HEK293 (cell line): ENCODE measurements around the gene IL1B.

Source experiments
- CTCF ChIA-PET: fragments of 350-600 bp; formaldehyde crosslinking; extraction: SDS; loops from one replicate; lab custom pipeline; 2021; ENCODE audit warnings: antibody characterized with exemption; lab: Yijun Ruan, JAX
- POLR2A ChIA-PET: fragments of 300-600 bp; formaldehyde crosslinking; extraction: SDS; loops from one replicate; lab custom pipeline; 2020; ENCODE audit warnings: antibody characterized with exemption, inconsistent platforms; lab: Yijun Ruan, JAX
- H3K27ac ChIP-seq: fragments of 200-500 bp; sonication (Bioruptor generic); 2 replicates; pipeline ENCODE4 v1.5.1; 2014; ENCODE audit warnings: low read depth, low read length, control low read depth, inconsistent platforms; ENCODE audit errors: extremely low read depth
- H3K36me3 ChIP-seq, 2 experiments: fragments of 200-500 bp in 1 of 2; sonication (Bioruptor generic) in 1 of 2; 1 replicate in 1 of 2; 2 replicates in 1 of 2; pipeline ENCODE4 v1.5.1; 2014 to 2017; ENCODE audit warnings: inconsistent platforms in 2 of 2, low read length in 2 of 2; ENCODE audit not compliant: control insufficient read depth in 2 of 2, insufficient read depth in 1 of 2
- H3K4me1 ChIP-seq: fragments of 200-500 bp; sonication (Bioruptor generic); 2 replicates; pipeline ENCODE4 v1.5.1; 2014; ENCODE audit warnings: mild to moderate bottlenecking, low read length, inconsistent platforms; ENCODE audit not compliant: control insufficient read depth, insufficient read depth
- H3K4me3 ChIP-seq: 2 replicates; pipeline ENCODE4 v1.5.1; 2011; ENCODE audit warnings: low read depth, mild to moderate bottlenecking, control low read depth, low read length, moderate library complexity
- H3K9me3 ChIP-seq: fragments of 200-500 bp; sonication (Bioruptor generic); 2 replicates; pipeline ENCODE4 v1.5.1; 2014; ENCODE audit warnings: low read depth, low read length, inconsistent platforms; ENCODE audit not compliant: control insufficient read depth, insufficient read depth
- GLIS1 ChIP-seq: fragments of 450-650 bp; formaldehyde crosslinking; IDR thresholded peaks from 2 replicates; pipeline ENCODE4 v1.5.1; 2016; ENCODE audit warnings: missing biosample characterization, missing genetic modification characterization
- IKZF3 ChIP-seq: fragments of 450-650 bp; IDR thresholded peaks from 2 replicates; pipeline ENCODE4 v1.5.0; 2018; ENCODE audit warnings: missing biosample characterization, mild to moderate bottlenecking, missing genetic modification characterization, moderate library complexity
- SALL2 ChIP-seq: fragments of 450-650 bp; formaldehyde crosslinking; IDR thresholded peaks from 2 replicates; pipeline ENCODE4 v1.5.0; 2017; ENCODE audit warnings: missing biosample characterization, mild to moderate bottlenecking, missing genetic modification characterization, borderline replicate concordance
- ZBTB17 ChIP-seq: fragments of 450-650 bp; formaldehyde crosslinking; IDR thresholded peaks from 2 replicates; pipeline ENCODE4 v1.5.1; 2016; ENCODE audit warnings: missing biosample characterization, missing genetic modification characterization
- ZBTB7A ChIP-seq: fragments of 450-650 bp; formaldehyde crosslinking; IDR thresholded peaks from 2 replicates; pipeline ENCODE4 v1.5.1; 2016; ENCODE audit warnings: low read depth, missing biosample characterization, missing genetic modification characterization
- ZFP37 ChIP-seq: fragments of 450-650 bp; formaldehyde crosslinking; IDR thresholded peaks from 2 replicates; pipeline ENCODE4 v1.5.1; 2016; ENCODE audit warnings: missing biosample characterization, missing genetic modification characterization
- ZIC2 ChIP-seq: fragments of 450-650 bp; formaldehyde crosslinking; IDR thresholded peaks from 2 replicates; pipeline ENCODE4 v1.5.1; 2016; ENCODE audit warnings: missing biosample characterization, missing genetic modification characterization
- ZNF175 ChIP-seq: fragments of 450-650 bp; formaldehyde crosslinking; IDR thresholded peaks from 2 replicates; pipeline ENCODE4 v1.5.1; 2016; ENCODE audit warnings: missing biosample characterization, missing genetic modification characterization
- ZNF24 ChIP-seq: fragments of 450-650 bp; formaldehyde crosslinking; IDR thresholded peaks from 2 replicates; pipeline ENCODE4 v1.5.1; 2016; ENCODE audit warnings: missing biosample characterization, missing genetic modification characterization
- ZNF266 ChIP-seq: fragments of 450-650 bp; formaldehyde crosslinking; IDR thresholded peaks from 2 replicates; pipeline ENCODE4 v1.5.1; 2016; ENCODE audit warnings: missing biosample characterization, missing genetic modification characterization, low read depth
- ZNF335 ChIP-seq: fragments of 450-650 bp; formaldehyde crosslinking; conservative IDR thresholded peaks from 2 replicates; pipeline ENCODE4 v1.5.1; 2016; ENCODE audit warnings: missing biosample characterization, missing genetic modification characterization
- ZNF404 ChIP-seq: fragments of 450-650 bp; formaldehyde crosslinking; IDR thresholded peaks from 2 replicates; pipeline ENCODE4 v1.5.1; 2017; ENCODE audit warnings: missing biosample characterization, missing genetic modification characterization
- ZNF423 ChIP-seq: fragments of 450-650 bp; formaldehyde crosslinking; IDR thresholded peaks from 2 replicates; pipeline ENCODE4 v1.5.1; 2016; ENCODE audit warnings: missing biosample characterization, missing genetic modification characterization
- ZNF426 ChIP-seq: fragments of 450-650 bp; formaldehyde crosslinking; IDR thresholded peaks from 2 replicates; pipeline ENCODE4 v1.5.1; 2017; ENCODE audit warnings: missing biosample characterization, missing genetic modification characterization, mild to moderate bottlenecking, inconsistent platforms, moderate library complexity
- ZNF473 ChIP-seq: fragments of 450-650 bp; formaldehyde crosslinking; IDR thresholded peaks from 2 replicates; pipeline ENCODE4 v1.5.1; 2017; ENCODE audit warnings: missing biosample characterization, missing genetic modification characterization
- ZNF530 ChIP-seq: fragments of 450-650 bp; formaldehyde crosslinking; IDR thresholded peaks from 2 replicates; pipeline ENCODE4 v1.5.1; 2016; ENCODE audit warnings: low read depth, missing biosample characterization, missing genetic modification characterization
- ZNF548 ChIP-seq: fragments of 450-650 bp; formaldehyde crosslinking; IDR thresholded peaks from 2 replicates; pipeline ENCODE4 v1.5.1; 2016; ENCODE audit warnings: missing biosample characterization, missing genetic modification characterization
- ZNF560 ChIP-seq: fragments of 450-650 bp; formaldehyde crosslinking; IDR thresholded peaks from 2 replicates; pipeline ENCODE4 v1.5.1; 2017; ENCODE audit warnings: missing biosample characterization, missing genetic modification characterization, borderline replicate concordance
- ZNF585B ChIP-seq: fragments of 450-650 bp; formaldehyde crosslinking; IDR thresholded peaks from 2 replicates; pipeline ENCODE4 v1.5.1; 2016; ENCODE audit warnings: missing biosample characterization, missing genetic modification characterization
- ZNF624 ChIP-seq: fragments of 450-650 bp; formaldehyde crosslinking; IDR thresholded peaks from 2 replicates; pipeline ENCODE4 v1.5.1; 2017; ENCODE audit warnings: missing biosample characterization, missing genetic modification characterization
- ZNF654 ChIP-seq: fragments of 450-650 bp; formaldehyde crosslinking; IDR thresholded peaks from 2 replicates; pipeline ENCODE4 v1.5.1; 2016; ENCODE audit warnings: low read depth, missing biosample characterization, missing genetic modification characterization
- ZNF707 ChIP-seq: fragments of 450-650 bp; formaldehyde crosslinking; IDR thresholded peaks from 2 replicates; pipeline ENCODE4 v1.5.1; 2016; ENCODE audit warnings: missing biosample characterization, missing genetic modification characterization
- ZNF747 ChIP-seq: fragments of 450-650 bp; formaldehyde crosslinking; IDR thresholded peaks from 2 replicates; pipeline ENCODE4 v1.5.1; 2016; ENCODE audit warnings: missing biosample characterization, missing genetic modification characterization
- ZSCAN16 ChIP-seq: fragments of 450-650 bp; formaldehyde crosslinking; IDR thresholded peaks from 2 replicates; pipeline ENCODE4 v1.5.1; 2016; ENCODE audit warnings: missing biosample characterization, missing genetic modification characterization
- TF ChIP-seq, protein P1 (sequence below): fragments of 450-650 bp; formaldehyde crosslinking; IDR thresholded peaks from 2 replicates; pipeline ENCODE4 v1.5.1; 2016; ENCODE audit warnings: missing biosample characterization, missing genetic modification characterization
- TF ChIP-seq, protein P2 (sequence below): fragments of 450-650 bp; formaldehyde crosslinking; IDR thresholded peaks from 2 replicates; pipeline ENCODE4 v1.5.1; 2017; ENCODE audit warnings: missing biosample characterization, missing genetic modification characterization
- TF ChIP-seq, protein P3 (sequence below): fragments of 450-650 bp; formaldehyde crosslinking; IDR thresholded peaks from 2 replicates; pipeline ENCODE4 v1.5.1; 2016; ENCODE audit warnings: missing biosample characterization, missing genetic modification characterization
- TF ChIP-seq, protein P4 (sequence below): fragments of 450-650 bp; formaldehyde crosslinking; IDR thresholded peaks from 2 replicates; pipeline ENCODE4 v1.5.1; 2016; ENCODE audit warnings: missing biosample characterization, missing genetic modification characterization

IL1B gene

DNA sequence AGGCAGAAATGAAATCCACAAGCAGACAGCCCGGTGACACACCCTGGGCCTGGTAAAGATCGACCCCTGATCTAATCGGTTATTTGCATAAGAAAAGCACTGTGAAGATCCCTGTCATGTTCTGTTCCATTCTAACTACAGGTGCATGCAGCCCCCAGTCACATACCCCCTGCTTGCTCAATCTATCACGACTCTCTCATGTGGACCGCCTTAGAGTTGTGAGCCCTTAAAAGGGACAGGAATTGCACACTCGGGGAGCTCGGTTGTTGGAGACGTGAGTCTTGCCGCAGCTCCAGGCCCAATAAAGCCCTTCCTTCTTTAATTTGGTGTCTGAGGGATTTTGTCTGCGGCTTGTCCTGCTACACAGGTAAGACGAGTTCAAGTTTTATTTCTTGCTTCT lies 13.4 kb upstream of the IL1B start:
- no peaks in the 10 kb centered on the region for H3K4me1 ChIP-seq
- TF ChIP-seq ZNF473 (tag by site-specific recombination) (no peak), ZFP37 (tag by site-specific recombination) (no peak), ZNF423 (no peak), ZNF624 (tag by site-specific recombination) (no peak), IKZF3 (no peak), ZNF707 (tag by site-specific recombination) (no peak), ZNF530 (tag by site-specific recombination) (no peak), ZNF654 (tag by site-specific recombination) (no peak), ZNF335 (no peak), ZNF560 (tag by site-specific recombination) (no peak), ZNF426 (tag by site-specific recombination) (no peak), ZBTB7A (tag by site-specific recombination) (no peak), SALL2 (tag by site-specific recombination) (no peak), ZBTB17 (tag by site-specific recombination) (no peak), ZNF585B (tag by site-specific recombination) (no peak)
- TF ChIP-seq, protein P1, sequence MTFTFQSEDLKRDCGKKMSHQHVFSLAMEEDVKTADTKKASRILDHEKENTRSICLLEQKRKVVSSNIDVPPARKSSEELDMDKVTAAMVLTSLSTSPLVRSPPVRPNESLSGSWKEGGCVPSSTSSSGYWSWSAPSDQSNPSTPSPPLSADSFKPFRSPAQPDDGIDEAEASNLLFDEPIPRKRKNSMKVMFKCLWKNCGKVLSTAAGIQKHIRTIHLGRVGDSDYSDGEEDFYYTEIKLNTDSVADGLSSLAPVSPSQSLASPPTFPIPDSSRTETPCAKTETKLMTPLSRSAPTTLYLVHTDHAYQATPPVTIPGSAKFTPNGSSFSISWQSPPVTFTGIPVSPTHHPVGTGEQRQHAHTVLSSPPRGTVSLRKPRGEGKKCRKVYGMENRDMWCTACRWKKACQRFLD (tag by site-specific recombination): no peak
- TF ChIP-seq, protein P2, sequence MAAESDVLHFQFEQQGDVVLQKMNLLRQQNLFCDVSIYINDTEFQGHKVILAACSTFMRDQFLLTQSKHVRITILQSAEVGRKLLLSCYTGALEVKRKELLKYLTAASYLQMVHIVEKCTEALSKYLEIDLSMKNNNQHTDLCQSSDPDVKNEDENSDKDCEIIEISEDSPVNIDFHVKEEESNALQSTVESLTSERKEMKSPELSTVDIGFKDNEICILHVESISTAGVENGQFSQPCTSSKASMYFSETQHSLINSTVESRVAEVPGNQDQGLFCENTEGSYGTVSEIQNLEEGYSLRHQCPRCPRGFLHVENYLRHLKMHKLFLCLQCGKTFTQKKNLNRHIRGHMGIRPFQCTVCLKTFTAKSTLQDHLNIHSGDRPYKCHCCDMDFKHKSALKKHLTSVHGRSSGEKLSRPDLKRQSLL (tag by site-specific recombination): no peak
- no peaks in the 10 kb centered on the region for H3K36me3 ChIP-seq
- ChIA-PET CTCF (interaction anchor here (0.6 kb wide), 1 partner anchor 92 kb away, joined by 3 read pairs; no protein-coding TSS in a partner anchor), POLR2A (no interaction called here)
- no peak overlapping the region for H3K4me3 ChIP-seq
- H3K27ac ChIP-seq: no peak overlapping the region
- H3K9me3 ChIP-seq: no peaks in the 10 kb centered on the region

DNA sequence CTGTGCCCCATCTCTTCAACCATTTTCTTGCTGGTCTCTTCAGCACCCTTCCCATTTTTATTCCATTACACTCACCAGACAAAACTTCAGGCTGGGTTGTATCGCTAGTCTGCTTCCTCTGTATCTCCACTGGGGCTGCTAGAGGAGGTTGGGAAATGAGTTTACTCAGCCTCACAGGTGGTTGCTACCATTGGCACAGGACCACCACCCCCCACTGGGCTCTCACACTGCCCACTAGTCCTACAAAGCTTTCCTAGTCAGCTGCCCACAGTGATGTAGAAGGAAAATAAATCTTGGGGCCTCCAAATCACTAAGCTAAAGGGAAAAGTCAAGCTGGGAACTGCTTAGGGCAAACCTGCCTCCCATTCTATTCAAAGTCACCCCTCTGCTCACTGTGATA lies 12.3 kb upstream of the IL1B start:
- POLR2A ChIA-PET: no interaction called here
- Histone ChIP-seq H3K4me3 (no peak overlapping the region), H3K36me3 (no peaks in the 10 kb centered on the region)
- no peak for TF ChIP-seq ZNF24 (tag by site-specific recombination)
- peak; percentile 90 for TF ChIP-seq ZIC2 (tag by site-specific recombination)
- TF ChIP-seq ZNF747 (tag by site-specific recombination): no peak
- no peak for TF ChIP-seq ZNF266 (tag by site-specific recombination)
- peak; percentile 93 for TF ChIP-seq GLIS1 (tag by site-specific recombination)
- TF ChIP-seq, all 188 proteins: peak for 2
- H3K27ac ChIP-seq: no peak overlapping the region
- CTCF ChIA-PET: interaction anchor here (0.7 kb wide), 1 partner anchor 118 kb away, joined by 3 read pairs; no protein-coding TSS in a partner anchor
- H3K4me1 ChIP-seq: no peaks in the 10 kb centered on the region
- no peaks in the 10 kb centered on the region for H3K9me3 ChIP-seq

DNA sequence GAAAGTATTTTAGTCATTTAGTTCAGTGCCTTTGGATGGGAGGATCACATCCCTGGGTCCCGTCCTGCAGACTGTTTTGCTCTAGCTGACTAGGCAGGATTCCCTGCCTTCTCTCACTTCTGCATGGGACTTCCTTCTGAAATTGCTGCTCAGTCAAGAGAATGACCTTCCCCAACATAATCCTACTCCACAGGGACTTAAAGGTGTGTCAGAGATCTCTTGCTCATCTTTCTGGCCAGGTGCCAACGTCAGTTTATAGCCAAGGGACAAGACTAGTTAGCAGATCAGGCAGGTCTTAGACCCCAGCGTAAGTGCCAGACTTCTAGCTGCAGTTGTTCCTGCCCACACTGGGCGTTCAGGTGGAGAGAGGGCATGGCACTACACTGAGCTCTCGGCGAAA lies 9.5 kb upstream of the IL1B start:
- no peak overlapping the region for H3K4me3 ChIP-seq
- ChIA-PET CTCF (no interaction called here), POLR2A (no interaction called here)
- no peaks in the 10 kb centered on the region for H3K4me1 ChIP-seq
- H3K36me3 ChIP-seq: no peaks in the 10 kb centered on the region
- H3K9me3 ChIP-seq: no peaks in the 10 kb centered on the region
- H3K27ac ChIP-seq: no peak overlapping the region
- TF ChIP-seq, protein P3, sequence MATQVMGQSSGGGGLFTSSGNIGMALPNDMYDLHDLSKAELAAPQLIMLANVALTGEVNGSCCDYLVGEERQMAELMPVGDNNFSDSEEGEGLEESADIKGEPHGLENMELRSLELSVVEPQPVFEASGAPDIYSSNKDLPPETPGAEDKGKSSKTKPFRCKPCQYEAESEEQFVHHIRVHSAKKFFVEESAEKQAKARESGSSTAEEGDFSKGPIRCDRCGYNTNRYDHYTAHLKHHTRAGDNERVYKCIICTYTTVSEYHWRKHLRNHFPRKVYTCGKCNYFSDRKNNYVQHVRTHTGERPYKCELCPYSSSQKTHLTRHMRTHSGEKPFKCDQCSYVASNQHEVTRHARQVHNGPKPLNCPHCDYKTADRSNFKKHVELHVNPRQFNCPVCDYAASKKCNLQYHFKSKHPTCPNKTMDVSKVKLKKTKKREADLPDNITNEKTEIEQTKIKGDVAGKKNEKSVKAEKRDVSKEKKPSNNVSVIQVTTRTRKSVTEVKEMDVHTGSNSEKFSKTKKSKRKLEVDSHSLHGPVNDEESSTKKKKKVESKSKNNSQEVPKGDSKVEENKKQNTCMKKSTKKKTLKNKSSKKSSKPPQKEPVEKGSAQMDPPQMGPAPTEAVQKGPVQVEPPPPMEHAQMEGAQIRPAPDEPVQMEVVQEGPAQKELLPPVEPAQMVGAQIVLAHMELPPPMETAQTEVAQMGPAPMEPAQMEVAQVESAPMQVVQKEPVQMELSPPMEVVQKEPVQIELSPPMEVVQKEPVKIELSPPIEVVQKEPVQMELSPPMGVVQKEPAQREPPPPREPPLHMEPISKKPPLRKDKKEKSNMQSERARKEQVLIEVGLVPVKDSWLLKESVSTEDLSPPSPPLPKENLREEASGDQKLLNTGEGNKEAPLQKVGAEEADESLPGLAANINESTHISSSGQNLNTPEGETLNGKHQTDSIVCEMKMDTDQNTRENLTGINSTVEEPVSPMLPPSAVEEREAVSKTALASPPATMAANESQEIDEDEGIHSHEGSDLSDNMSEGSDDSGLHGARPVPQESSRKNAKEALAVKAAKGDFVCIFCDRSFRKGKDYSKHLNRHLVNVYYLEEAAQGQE (tag by site-specific recombination): no peak
- TF ChIP-seq ZSCAN16 (no peak), ZNF404 (tag by site-specific recombination) (no peak), ZNF548 (tag by site-specific recombination) (no peak), ZNF175 (tag by site-specific recombination) (no peak)
- TF ChIP-seq, protein P4, sequence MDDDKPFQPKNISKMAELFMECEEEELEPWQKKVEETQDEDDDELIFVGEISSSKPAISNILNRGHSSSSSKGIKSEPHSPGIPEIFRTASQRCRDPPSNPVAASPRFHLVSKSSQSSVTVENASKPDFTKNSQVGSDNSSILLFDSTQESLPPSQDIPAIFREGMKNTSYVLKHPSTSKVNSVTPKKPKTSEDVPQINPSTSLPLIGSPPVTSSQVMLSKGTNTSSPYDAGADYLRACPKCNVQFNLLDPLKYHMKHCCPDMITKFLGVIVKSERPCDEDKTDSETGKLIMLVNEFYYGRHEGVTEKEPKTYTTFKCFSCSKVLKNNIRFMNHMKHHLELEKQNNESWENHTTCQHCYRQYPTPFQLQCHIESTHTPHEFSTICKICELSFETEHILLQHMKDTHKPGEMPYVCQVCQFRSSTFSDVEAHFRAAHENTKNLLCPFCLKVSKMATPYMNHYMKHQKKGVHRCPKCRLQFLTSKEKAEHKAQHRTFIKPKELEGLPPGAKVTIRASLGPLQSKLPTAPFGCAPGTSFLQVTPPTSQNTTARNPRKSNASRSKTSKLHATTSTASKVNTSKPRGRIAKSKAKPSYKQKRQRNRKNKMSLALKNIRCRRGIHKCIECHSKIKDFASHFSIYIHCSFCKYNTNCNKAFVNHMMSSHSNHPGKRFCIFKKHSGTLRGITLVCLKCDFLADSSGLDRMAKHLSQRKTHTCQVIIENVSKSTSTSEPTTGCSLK (tag by site-specific recombination): no peak
